Measurements from ENCODE around the gene C1QBP. TPM values are rescaled to one million over a fixed set of nuclear protein-coding genes. Genes with fewer than 3 reads are reported as not detected.
A peak's percentile ranks its signal among the peaks of the same experiment; 100 is the strongest.

The C1QBP gene
- total and polyA plus RNA-seq, 7 donors: 107 to 472 (median 166) TPM

- TF ChIP-seq CTCF (IDR thresholded peaks at IDR 0.05): no peak
- WGBS, 3 donors: 84 to 92% (median 88%) methylated on average over 4 of the region's 4 CpGs
- no peaks in the 10 kb centered on the region for H3K9me3 ChIP-seq
- ATAC-seq (no peak), DNase-seq (no peak)
- peaks cover 23 to 100% of the 10 kb centered on the region in 2 donors for H3K36me3 ChIP-seq (ENCODE audit: insufficient read depth in 1 of 2, low read depth in 1 of 2)
- intact Hi-C loops (cut with DNase I): loop anchor here (1.0 to 10.0 kb wide), 3 partner anchors 21 to 51 kb away; no protein-coding TSS in a partner anchor
- no peak overlapping the region for H3K27ac ChIP-seq
- H3K4me1 ChIP-seq: peaks cover 9% of the 10 kb centered on the region
- no peak overlapping the region for H3K4me3 ChIP-seq
- no peaks in the 10 kb centered on the region for H3K27me3 ChIP-seq (ENCODE audit: insufficient read depth in 3 of 3, low read length in 2 of 3)
Measured at GRCh38 chr17:5405400-5405799, 33.6 kb downstream of the C1QBP start.

GRCh38 chr17:5399767-5400166, 39.2 kb downstream of the C1QBP start:
- Histone ChIP-seq H3K4me1 (no peaks in the 10 kb centered on the region), H3K36me3 (ENCODE audit: insufficient read depth in 1 of 2, low read depth in 1 of 2) (peaks cover 7 to 100% of the 10 kb centered on the region in 2 donors), H3K9me3 (no peaks in the 10 kb centered on the region), H3K27ac (no peak overlapping the region), H3K4me3 (no peak overlapping the region), H3K27me3 (ENCODE audit: insufficient read depth in 3 of 3, low read length in 2 of 3) (no peaks in the 10 kb centered on the region)
- TF ChIP-seq CTCF (IDR thresholded peaks at IDR 0.05): no peak
- no peak for ATAC-seq
- whole genome bisulfite sequencing, 3 donors: 88 to 98% (median 91%) methylated on average over 6 of the region's 6 CpGs
- intact Hi-C loops (cut with DNase I): loop anchor here in 1 of 2 donors (10.0 kb wide), 1 partner anchor 45 kb away; no protein-coding TSS in a partner anchor
- no peak for DNase-seq

DNA sequence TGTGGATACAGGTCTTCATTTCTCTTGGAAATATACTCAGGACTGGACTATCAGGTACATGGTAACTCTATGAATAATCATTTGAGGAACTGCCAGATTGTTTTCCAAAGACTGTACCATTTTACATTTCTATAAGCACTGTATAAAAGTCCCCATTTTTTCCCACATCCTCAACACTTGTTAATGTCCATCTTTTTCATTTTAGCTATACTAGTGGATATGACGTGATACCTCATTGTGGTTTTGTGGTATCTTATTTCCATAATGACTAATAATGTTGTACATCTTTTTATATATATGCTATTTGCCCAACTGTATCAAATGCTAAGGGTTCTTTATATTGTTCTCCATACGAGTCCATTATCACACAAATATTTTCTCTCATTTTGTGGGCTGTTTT, 42.3 kb downstream of the C1QBP start:
- ATAC-seq: no peak
- WGBS, 3 donors: 94 to 97% (median 95%) methylated on average over 2 of the region's 2 CpGs

DNA sequence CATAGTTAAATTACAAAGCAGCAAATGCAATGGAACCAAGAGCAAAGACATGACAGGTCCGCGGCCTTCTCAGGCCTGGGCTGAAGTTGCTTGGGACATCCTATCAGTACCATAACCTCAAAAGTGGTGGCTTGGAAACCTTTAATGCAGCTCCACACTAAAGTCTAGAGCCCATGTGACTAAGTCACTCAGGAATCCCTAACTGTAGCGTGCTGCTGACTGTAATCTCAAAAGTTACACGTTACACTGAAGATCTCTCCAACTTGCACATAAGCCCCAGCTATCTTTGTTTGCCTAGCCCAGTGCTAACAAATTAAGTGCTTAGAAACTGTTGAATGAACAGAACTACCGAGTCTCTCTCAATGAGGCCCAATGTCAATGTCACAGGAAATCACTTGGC, 47.3 kb downstream of the C1QBP start:
- intact Hi-C loops (cut with DNase I): no loop called here
- no peaks in the 10 kb centered on the region for H3K4me1 ChIP-seq
- H3K4me3 ChIP-seq: no peak overlapping the region
- no peak overlapping the region for H3K27ac ChIP-seq
- TF ChIP-seq CTCF (IDR thresholded peaks at IDR 0.05): no peak
- DNase-seq: no peak
- peaks cover 28 to 100% of the 10 kb centered on the region in 2 donors for H3K36me3 ChIP-seq (ENCODE audit: insufficient read depth in 1 of 2, low read depth in 1 of 2)
- no peaks in the 10 kb centered on the region for H3K27me3 ChIP-seq (ENCODE audit: insufficient read depth in 3 of 3, low read length in 2 of 3)
- 85 to 92% (median 89%) methylated on average over 5 of the region's 5 CpGs for WGBS, 3 donors
- no peaks in the 10 kb centered on the region for H3K9me3 ChIP-seq
- peak in 3 of 4 donors; percentile 6 to 20 (median 8) for ATAC-seq

More for the DNA sequence above, 42.3 kb downstream of the C1QBP start:
- no peak overlapping the region for H3K27ac ChIP-seq
- no peak for DNase-seq
- no peaks in the 10 kb centered on the region for H3K9me3 ChIP-seq
- H3K4me1 ChIP-seq: no peaks in the 10 kb centered on the region
- H3K27me3 ChIP-seq (ENCODE audit: insufficient read depth in 3 of 3, low read length in 2 of 3): no peaks in the 10 kb centered on the region
- no peak overlapping the region for H3K4me3 ChIP-seq
- intact Hi-C loops (cut with DNase I): no loop called here
- peaks cover 14 to 100% of the 10 kb centered on the region in 2 donors for H3K36me3 ChIP-seq (ENCODE audit: insufficient read depth in 1 of 2, low read depth in 1 of 2)
- TF ChIP-seq CTCF (IDR thresholded peaks at IDR 0.05): no peak

Other genes with a start within 250 kb of the C1QBP start
- 1 to 10 TPM; 1.5 to 4.0 (median 3.1) TPM for gene ZNF594, start 247.3 kb downstream of the C1QBP start, total RNA-seq
- 1 to 10 TPM; 1.1 to 6.6 (median 1.2) TPM for gene ZNF594, start 247.3 kb downstream of the C1QBP start, polyA plus RNA-seq
- under 1 TPM; 0.37 to 0.74 (median 0.50) TPM for gene SCIMP, start 204.3 kb downstream of the C1QBP start, total RNA-seq
- gene SCIMP, start 204.3 kb downstream of the C1QBP start, polyA plus RNA-seq: under 1 TPM; 0.12 to 0.55 (median 0.27) TPM
- gene RABEP1, start 156.9 kb downstream of the C1QBP start, total RNA-seq: 10 to 100 TPM; 69.9 to 86.1 (median 80.1) TPM
- gene RABEP1, start 156.9 kb downstream of the C1QBP start, polyA plus RNA-seq: 100 to 1,000 TPM in 1 of 3 donors, 10 to 100 TPM in 2; 33.4 to 106 (median 36.3) TPM
- 10 to 100 TPM; 54.4 to 90.9 (median 84.1) TPM for gene NUP88, start 19.5 kb downstream of the C1QBP start, total RNA-seq
- gene NUP88, start 19.5 kb downstream of the C1QBP start, polyA plus RNA-seq: 100 to 1,000 TPM in 1 of 3 donors, 10 to 100 TPM in 2; 69.6 to 106 (median 75.5) TPM
- gene RPAIN, start 19.0 kb downstream of the C1QBP start, total RNA-seq: 10 to 100 TPM; 24.7 to 36.3 (median 27.5) TPM
- 10 to 100 TPM; 25.2 to 65.2 (median 48.1) TPM for gene RPAIN, start 19.0 kb downstream of the C1QBP start, polyA plus RNA-seq
- 10 to 100 TPM in 3 of 4 donors, 1 to 10 TPM in 1; 8.9 to 17.7 (median 12.0) TPM for gene DHX33, start 29.8 kb upstream of the C1QBP start, total RNA-seq
- gene DHX33, start 29.8 kb upstream of the C1QBP start, polyA plus RNA-seq: 1 to 10 TPM; 3.9 to 9.6 (median 6.9) TPM
- gene DERL2, start 47.0 kb upstream of the C1QBP start, total RNA-seq: 10 to 100 TPM; 23.1 to 40.9 (median 33.6) TPM
- gene DERL2, start 47.0 kb upstream of the C1QBP start, polyA plus RNA-seq: 100 to 1,000 TPM in 1 of 3 donors, 10 to 100 TPM in 2; 50.6 to 104 (median 60.4) TPM
- gene MIS12, start 47.4 kb upstream of the C1QBP start, total RNA-seq: 10 to 100 TPM; 13.6 to 21.4 (median 17.5) TPM
- gene MIS12, start 47.4 kb upstream of the C1QBP start, polyA plus RNA-seq: 10 to 100 TPM; 11.1 to 28.9 (median 13.1) TPM
- gene NLRP1, start 145.4 kb upstream of the C1QBP start, total RNA-seq: 1 to 10 TPM; 2.8 to 5.7 (median 3.6) TPM
- gene NLRP1, start 145.4 kb upstream of the C1QBP start, polyA plus RNA-seq: 1 to 10 TPM; 2.7 to 3.7 (median 3.1) TPM